Ramos (cell line): ENCODE data around the gene AP3D1.

Source experiments
- in situ Hi-C: fragments of 300-500 bp; cut with MboI; formaldehyde crosslinking; loops from one replicate; pipeline ENCODE4 v1.14.3; 2022; ENCODE audit warnings: low sequenced_read_pairs; ENCODE audit not compliant: unreplicated experiment

AP3D1 gene

DNA sequence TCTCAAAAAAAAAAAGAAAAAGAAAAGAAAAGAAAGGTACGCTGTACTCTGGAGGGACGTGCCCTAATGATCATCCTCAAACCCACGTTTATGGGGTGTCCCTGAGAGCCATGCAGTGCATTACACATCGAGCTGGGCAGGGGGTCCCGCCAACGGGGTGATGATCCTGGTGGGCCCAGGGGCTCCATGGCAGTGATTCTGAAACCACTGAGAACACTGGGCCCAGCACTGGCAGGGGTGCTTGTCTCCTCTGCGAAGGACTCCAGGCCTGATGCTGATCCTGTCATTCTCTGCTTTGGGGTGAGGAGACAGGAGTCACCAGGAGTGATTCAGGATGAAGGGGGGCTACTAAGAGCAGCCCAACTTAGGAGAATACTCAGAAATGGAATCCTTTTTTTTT lies 74.0 kb downstream of the AP3D1 start:
- in situ Hi-C loops: loop anchor here (25.0 kb wide), 1 partner anchor 415 kb away; the partner anchor contains the start of gene TCF3

DNA sequence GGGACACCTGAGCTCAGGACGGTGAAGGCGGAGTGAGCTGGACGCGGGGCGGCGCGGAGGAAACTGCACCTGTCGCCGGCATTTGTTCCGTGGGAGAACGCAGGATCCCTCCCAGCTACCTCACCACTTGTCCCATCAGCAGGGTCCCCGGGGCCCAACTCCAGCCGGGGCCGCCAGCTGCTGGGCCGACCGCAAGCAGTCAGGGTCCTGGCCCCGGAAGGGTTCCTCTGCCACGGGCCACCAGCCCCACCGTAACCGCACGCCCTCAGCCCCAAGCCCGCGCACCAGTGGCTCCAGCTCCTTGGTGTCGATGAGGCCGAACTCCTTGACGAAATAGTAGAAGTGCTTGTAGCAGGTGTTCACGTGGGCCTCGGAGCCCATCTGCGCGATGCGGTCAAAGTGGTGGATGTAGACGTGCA lies 74.8 kb downstream of the AP3D1 start:
- in situ Hi-C loops: loop anchor here (25.0 kb wide), 1 partner anchor 414 kb away; the partner anchor contains the start of gene TCF3

DNA sequence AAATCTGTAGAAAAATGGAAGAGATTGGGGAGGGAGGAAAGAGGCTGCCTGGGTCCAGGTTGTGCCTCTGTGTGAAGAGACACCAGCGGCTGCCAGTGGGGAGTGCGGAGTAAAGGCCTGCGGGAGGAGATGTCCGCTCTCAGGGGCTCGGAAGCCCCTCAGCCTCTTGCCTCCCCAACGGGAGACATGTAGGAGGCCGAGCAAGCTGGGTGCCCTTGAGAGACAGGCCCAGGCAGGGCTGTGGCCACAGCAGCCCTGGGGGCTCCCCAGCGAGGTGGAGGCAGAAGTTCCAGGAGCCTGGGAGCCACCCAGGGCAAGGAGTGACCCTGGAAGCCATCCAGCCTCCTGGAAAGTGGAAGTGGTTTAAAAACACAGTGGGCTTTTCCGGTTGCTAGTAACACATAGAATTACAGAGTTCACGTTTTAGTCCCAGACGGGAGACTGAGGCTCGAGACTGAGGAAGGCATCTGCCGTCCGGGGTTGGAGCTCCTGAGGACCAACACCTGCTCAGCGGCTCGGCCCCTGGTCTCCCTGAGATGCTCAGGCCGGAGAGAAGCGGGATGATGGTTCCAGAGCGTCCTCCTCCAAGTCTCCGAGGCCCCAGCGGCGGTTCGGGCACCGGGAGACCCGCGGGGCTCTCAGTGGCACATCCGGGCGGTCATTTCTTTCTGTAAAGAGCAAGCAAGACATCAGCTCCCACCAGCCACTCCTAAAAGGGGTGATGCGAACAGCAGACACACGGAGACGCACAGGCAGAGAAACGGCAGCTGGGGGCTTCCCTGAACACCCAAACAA lies 78.4 kb downstream of the AP3D1 start:
- in situ Hi-C loops: no loop called here

DNA sequence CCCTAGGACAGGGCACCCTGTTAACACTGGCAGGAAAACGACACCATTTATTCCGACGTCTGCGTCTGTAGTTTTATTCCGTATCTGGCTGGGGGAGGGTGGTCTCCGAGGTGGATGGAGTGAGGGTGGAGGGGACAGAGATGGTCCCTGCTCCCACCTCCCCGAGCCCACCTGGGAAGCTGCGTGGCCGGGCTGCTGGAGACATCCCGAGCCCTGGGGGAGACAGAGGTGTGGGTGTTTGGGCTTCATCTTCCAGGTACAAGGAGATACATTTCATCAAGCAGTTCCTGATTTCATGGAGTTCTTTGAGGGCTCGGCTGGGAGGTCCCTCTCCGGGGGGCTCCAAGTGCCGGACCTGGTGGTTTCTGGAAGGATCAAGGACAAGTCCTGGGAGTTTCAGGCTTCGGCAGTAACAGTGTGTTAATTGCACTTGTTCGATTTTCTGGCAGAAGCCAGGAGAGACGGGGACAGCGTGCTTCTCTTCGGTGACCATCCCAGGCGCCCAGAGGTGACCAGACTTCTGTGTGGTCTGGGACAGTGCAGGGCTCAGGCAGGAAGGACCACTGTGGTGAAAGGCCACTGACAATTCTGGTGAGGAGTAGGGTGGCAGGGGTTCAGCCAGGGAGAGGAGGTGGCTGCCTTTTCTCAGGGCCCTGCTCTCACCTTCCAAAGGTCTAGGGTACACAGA lies 80.2 kb downstream of the AP3D1 start:
- in situ Hi-C loops: no loop called here

DNA sequence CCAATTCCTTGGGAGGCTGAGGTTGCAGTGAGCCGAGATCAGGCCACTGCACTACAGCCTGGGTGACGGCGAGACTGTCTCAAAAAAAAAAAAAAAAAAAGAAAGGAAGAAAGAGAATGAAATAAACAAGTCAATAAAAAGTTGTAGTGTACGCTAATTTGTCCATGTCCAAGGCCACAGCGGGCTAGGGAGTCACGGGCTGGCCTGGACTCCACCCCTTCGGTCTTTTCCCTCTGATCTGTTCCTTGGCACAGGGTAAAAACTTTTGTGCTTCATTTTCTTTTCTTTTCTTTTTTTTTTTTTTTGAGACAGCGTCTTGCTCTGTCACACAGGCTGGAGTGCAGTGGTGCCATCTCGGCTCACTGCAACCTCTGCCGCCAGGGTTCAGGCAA lies 80.9 kb downstream of the AP3D1 start:
- in situ Hi-C loops: no loop called here

DNA sequence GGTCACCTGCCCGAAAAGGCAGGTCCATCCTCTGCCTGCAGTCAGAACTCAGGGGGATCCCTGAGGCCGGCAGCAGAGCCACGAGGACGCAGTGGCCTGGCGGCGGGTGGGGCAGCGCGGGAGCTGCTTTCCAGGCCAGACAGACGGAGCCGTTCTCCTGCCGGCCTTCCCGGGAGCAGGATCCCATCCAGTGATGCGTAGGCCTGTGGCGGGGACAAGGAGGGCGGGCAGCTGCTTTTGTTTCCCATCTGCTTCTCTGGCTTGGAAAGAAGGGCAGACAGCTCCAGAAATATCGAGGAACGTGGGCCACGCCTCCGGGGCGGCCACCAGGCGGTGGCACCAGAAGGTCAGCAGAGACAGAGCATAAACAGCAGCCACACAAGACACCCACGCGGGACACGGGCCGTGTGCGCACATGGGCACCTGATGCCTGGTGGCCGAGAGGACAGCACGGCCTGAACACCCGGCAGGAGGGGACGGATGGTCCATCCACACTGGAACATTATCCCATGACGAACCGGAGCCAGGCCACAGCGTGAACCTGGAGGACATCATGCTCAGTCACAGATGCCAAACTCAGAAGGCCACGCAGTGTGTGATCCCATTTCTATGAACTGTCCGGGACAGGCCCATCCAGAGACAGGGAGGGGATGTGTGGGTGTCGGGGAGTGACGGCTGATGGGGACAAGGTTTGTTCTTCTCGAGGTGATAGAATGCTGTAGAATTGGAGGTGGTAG lies 86.4 kb downstream of the AP3D1 start:
- in situ Hi-C loops: loop anchor here (5.0 kb wide), 1 partner anchor 43 kb away; no protein-coding TSS in a partner anchor

DNA sequence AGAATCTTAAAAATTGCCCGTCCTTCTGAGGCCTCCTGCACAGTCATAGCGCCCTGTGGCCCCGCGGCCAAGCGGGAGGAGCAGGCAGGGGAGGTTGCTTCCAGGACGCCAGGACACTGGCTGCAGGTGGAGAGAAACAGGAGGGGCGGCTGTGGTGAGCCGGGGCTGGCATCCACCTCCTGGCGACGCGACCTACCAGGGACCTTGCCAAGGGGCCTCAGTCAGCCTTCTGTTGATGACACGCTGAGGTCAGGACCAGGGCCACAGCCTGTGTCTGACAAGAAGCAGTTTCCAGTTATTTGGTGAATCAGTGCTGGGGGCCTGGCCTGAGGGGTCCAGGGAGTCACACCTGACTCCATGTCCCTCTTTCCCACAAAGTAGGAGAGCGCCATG lies 87.0 kb downstream of the AP3D1 start:
- in situ Hi-C loops: no loop called here

DNA sequence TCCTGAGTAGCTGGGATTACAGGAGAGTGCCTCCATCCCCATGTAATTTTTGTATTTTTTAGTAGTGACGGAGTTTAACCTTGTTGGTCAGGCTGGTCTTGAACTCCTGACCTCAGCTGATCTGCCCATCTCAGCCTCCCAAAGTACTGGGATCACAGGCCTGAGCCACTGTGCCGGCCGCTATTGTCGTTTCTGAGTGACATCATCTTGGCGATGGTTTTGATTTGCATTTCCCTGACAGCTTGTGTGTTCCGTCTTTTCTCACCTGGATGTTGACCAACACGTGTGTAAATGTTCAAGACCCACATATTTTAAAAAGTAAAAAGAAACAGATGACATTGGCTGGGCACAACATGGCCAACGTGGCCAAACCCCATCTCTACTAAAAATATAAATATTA lies 87.5 kb downstream of the AP3D1 start:
- in situ Hi-C loops: no loop called here

DNA sequence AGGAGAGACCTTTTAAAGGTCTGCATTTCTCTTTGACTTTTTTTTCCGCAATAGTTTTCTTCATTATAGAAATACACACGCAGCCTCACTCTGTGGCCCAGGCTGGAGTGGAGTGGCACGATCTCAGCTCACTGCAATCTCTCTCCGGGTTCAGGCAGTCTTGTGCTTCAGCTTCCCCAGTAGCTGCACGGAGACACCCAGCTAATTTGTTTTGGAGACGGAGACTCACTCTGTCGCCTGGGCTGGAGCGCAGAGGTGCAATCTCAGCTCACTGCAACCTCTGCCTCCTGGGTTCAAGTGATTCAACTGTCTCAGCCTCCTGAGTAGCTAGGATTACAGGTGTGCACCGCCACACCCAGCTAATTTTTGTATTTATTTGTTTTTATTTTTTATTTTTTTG lies 88.6 kb downstream of the AP3D1 start:
- in situ Hi-C loops: no loop called here

DNA sequence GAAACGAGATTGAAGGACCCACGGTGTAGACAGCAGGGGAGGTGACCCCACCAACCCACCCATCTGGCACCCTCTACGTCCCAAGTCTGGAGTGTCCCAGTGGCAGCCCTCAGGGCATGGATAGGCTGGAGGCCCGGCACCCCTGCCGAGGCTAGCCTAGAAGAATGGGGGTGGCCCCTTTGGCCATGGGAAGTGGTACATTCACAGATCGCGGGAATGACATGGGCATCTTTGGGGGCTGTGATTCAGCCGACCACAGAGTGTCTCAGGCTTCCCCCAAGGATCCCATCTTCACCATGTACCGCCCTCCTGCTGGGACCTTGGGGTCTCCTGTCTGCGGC lies 89.0 kb downstream of the AP3D1 start:
- in situ Hi-C loops: no loop called here

DNA sequence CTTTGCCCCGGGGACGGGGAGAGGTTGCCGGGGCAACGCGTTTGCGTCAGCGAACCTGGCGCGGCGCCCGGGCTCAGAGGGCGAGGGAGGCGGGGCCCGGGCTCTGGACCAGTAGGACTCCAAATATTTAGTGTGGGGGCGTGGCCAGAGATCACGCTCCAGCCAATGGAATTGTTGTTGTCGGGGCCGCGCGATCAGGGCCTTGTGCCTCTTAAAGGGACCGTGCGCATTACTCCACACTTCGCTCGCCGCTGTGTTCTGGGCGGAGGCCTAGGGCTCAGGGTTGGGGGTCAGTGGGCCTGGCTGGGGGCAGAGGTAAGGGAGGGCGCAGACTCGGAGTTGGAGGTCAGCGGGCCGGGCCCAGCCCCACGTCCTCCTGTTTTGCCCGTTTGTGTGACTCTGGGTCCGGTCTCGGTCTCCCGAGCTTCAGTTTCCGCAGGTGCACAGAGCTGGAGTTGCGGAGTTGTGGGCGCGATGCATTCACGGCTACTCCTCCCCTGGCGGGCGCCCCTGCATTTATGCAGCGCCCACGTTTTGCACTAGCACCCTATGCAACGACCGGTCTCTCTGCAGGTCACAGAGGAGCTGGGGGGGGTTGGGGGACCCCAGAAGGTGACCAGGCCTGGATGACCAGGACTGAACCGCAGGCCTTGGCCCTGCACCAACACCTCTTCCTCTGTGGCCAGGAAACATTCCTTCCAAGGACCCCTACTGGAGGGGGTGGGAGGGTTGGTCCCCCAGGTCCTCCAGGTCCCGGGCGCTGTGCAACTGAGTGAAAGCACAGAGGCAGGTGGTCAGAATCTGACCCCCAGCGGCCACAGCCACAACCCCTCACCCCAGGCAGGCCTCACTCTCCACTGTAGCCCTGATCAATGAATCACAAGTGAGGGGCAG lies 89.6 kb downstream of the AP3D1 start:
- in situ Hi-C loops: no loop called here

DNA sequence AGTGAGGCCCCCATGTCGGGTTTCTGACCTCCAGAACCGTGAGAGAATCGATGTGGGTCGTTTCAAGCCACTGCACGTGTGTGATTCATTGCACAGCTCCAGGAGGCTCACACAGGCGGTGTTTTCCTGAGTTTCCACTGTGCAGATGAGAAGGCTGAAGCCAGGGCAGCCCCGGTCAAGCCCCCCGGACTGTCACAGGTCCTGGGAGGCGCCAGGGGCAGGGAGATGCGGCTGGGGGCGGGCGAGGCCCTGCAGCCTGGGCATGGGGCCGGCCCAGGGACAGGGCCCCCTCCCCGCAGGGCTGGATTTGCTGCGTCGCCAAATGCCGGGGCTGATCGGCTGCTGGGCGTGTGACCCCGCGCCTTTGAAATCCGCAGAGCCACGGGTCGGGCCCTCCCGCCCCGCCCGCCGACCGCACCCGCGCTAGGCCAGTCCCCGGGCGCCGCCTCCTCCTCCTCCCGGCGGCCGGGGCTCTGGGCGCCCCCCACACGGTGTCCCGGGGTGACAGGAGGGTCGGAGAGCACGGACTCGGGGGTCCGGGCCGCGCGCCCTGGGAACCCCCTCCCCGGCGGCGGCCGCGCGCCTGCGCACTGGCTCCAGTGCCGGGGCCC lies 90.4 kb downstream of the AP3D1 start:
- in situ Hi-C loops: no loop called here

DNA sequence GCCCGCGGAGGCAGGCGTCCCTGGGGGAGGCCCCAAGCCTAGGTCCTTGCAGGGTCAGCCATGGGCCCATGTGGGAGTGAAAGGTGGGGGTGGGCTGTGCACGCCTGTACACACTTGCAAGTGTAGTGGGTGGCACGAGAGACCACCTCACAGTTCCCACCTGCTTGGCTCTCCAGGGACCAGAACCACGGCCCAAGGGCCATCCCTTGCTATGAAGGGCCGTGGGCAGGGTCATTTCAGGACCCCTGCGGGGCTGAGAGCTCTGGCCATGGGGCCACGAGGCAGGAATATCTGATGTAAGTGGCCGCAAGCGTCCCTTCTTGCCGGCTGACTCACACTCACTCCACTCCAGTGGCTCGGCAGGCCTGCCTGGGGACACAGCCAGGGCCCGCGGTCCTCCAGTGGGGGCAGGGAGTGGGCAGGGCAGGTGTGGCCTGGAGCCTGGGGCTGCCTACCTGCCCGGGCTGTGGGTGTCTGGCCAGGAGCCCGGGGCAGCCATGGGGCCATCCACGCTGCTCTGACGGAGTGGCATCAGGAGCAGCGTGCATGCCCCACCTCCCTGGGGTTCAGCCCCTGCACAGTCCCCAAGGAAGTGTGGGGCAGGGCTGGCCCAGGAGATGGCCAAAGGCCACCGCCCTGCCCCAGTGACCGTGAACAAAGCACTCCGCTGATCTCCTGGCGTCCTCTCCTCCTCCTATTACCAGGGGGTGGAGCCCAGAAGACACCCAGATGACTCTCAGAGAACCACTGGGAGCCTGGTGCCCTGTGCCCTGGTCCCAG lies 91.8 kb downstream of the AP3D1 start:
- in situ Hi-C loops: no loop called here

DNA sequence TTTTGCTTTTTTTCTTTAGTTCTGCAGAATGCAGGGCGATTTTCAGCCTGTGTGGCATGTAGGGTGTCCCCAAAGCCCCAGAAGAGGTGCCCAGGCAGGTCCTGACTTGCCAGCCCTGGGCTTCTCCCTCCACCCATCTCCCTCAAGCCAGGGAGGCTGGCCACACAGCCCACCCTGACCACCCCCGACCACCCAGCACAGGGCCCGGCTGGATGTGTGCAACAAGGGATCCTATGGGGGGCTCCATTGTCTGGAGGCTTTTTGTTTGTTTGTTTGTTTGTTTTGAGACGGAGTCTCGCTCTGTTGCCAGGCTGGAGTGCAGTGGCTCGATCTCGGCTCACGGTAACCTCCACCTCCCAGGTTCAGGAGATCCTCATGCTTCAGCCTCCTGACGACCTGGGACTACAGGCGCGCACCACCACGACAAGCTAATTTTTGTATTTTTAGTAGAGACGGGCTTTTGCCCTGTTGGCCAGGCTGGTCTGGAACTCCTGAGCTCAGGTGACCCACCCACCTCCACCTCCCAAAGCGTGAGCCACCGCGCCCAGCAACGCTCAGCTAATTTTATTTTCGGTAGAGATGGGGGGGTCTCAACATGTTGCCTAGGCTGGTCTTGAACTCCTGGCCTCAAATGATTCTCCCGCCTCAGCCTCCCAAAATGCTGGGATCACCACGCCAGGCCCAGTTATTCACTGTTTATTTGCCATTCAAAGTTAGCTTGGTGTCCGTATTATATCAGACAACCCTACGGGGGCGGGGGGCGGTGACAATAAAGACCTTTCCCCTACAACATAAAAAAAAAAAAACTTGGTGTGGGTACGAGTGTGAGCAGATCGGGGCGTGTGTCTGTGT lies 92.6 kb downstream of the AP3D1 start:
- in situ Hi-C loops: no loop called here

DNA sequence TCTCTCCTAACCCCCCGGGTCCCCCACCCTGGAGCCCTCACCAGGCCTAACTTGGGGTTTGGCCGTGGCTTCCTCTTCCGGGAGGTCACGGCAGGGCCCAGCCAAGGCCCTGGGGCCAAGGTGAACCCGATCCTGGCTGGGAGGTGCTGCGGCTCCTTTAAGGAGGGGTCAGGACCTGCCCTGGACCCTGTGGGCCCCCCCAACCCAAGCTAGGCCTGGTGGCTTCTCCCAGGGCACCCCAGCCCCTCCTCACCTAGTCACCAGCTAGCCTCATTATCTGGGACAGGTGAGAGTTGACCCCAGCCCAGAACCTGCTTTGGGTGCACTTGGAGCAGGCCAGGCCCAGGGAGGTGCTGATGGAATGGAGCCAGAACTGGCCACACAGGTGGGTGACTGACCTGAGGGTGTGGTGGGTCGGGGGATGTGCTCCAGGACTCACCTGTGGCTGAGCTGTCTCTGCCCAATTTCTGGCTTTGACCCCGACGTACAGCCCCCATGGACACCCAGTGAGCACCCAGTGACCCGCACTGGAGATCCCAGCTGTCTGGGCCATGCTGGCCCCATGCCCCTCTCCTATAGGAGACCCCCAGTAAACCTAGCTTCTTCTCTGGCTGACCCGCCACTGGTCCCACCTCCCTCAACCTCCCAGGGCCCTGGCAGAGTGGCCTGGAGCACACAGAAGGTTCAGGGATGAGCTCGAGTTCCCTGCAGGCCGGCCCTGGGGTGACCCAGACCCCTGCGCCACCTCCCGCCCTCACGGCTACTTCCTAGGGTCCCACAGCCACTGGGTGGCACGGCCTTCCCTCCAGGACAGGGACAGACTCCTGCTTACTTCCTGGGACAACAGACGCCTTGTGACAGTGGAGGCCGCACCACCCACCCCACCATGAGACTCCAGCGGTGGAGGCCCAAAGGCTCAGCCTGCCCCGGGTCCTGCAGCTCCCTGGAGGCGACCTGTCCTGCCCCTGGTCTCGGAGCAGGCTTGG lies 93.6 kb downstream of the AP3D1 start:
- in situ Hi-C loops: no loop called here

DNA sequence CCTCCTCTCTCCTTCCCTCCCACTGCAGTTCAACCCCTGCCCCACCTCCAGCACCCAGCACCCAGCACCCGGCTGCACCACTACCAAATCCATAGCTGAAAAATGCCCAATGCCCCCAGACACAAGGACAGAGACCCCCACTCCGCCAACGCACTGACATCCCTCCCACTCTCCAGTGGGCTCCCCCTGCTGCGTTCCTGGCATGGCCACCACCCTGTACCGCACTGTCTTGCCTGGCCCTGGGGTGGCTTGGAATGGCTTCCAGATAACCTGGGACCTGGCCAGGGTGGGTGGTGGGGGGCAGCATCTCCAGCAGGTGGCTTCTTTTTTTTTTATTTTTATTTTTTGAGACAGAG lies 94.6 kb downstream of the AP3D1 start:
- in situ Hi-C loops: no loop called here
